Activated gamma-delta T cell (primary cell): ENCODE measurements around the gene BRME1.
"Not testable (repeated sequence)": the region's sequence is repeated elsewhere in the genome, so short reads cannot be mapped to it uniquely, and the experiment has no call there.

Source experiments
- DNase-seq: peaks from one replicate; lab custom pipeline; 2025; lab: John Stamatoyannopoulos, UW

Gene BRME1

GRCh38 chr19:13865571-13866462 is 40.1 kb downstream of the BRME1 start:
- DNase-seq = no peak

DNA sequence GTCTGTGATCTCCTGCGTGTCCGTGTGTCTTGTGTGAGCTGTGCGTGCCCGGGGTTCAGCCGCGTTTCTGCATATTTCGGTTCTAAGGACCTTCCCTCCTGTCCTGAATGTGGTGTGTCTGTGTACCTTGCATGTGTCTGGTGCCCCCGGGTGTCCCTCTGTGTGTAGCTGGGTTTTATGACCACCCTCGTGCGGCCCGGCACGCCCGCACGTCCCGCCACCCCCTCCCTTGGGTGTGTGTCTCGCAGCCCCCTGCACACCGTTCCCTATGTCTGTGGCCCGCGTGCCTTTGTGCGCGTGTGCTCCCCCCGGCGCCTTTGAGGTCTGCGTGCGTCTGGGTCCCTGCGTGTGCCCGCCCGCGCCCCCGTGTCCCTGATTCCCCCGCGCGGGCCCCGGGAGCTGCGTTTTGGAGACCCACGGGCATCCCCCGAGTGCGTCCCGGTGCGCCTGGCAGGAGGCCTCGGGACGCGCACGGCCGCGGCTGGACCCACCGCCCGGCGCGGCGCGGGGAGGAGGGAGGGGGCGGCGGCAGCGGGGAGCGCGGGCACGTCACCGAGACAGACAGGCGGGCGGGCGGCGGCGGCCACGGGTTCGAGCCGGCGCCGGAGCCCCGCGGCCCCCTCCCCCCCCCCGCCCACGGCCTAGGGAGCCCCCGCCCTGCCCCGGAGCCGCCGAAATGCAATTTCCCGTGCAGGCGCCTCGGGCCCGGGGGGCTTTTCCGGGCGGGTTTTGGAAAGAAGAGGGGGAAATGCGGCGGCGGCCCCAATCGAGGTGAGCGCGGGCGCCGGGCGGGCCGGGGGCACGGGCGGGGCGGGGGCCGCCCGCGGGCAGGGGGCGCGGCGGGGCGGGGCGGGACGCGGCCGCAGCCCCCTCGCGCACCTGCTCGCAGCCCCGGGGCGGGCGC is 41.0 kb downstream of the BRME1 start:
- no peak for DNase-seq

- no peak for DNase-seq
These were observed 41.8 kb downstream of the BRME1 start for GRCh38 chr19:13864046-13864666.

- peak; percentile 75 for DNase-seq
These were observed 44.0 kb downstream of the BRME1 start for GRCh38 chr19:13861714-13862531.

DNA sequence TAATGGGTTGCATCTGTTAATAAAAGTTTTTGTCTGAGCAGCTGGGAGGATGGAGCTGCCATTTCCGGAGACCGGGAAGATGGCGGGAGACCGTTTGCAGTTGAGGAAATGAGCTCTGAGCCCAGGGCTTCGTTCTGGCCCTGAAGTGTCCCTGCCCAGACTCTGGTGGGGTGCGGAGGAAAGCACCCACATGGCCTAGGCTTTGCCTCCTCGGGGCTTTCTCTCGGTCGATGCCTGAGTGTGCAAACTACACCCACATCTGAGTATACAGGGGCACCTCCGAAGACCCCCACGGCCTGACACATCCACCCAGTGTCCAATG is 44.6 kb downstream of the BRME1 start:
- DNase-seq = no peak

DNA sequence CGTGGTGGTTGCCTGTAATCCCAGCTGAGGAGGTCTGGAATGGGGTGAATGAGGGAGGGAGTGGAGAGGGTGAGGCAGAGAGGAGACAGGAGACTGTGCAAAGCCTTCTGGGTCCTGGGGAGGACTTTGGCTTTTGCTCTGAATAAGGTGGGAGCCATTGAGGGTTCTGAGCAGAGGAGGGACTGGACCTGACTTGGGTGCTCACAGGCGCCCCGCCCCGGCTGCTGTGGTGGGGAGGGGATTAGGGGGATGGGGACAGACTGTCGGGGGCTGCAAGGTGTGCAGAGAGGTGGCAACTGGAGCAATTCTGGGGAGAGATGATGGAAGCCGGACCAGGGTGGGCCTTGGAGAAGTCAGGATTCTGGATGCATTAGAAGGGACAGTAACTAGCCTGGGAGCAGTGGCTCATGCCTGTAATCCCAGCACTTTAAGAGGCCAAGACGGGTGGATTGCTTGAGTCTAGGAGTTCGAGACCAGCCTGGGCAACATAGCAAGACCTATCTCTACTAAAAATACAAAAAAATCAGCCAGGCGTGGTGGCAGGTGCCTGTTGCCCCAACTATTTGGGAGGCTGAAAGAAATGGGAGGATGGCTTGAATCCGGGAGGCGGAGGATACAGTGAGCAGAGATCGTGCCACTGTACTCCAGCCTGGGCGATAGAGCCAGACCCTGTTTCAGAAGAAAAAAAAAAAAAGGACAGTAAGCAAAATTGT is 45.1 kb downstream of the BRME1 start:
- DNase-seq = no peak

GRCh38 chr19:13859361-13859880 is 46.5 kb downstream of the BRME1 start:
- DNase-seq = no peak

GRCh38 chr19:13856497-13856896 is 49.4 kb downstream of the BRME1 start:
- no peak for DNase-seq

GRCh38 chr19:13852171-13852707 is 53.7 kb downstream of the BRME1 start:
- not testable (repeated sequence) for DNase-seq

DNA sequence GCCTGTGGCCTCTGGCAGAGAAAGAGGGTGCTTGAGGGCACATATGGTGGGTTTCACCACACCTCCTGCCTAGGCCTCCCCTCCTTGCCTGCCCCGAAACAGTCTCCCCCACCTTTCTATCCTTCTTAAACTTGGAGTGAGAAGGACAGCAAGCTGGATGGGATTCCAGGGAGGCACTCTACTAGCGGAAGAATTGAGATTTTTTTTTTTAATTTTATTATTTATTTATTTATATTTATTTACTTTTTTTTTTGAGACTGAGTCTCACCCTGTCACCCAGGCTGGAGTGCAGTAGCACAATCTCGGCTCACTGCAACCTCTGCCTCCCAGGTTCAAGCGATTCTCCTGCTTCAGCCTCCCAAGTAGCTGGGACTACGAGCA is 54.2 kb downstream of the BRME1 start:
- DNase-seq = not testable (repeated sequence)

- DNase-seq = peak; percentile 53
These were observed 54.8 kb downstream of the BRME1 start for GRCh38 chr19:13850910-13851733.

DNA sequence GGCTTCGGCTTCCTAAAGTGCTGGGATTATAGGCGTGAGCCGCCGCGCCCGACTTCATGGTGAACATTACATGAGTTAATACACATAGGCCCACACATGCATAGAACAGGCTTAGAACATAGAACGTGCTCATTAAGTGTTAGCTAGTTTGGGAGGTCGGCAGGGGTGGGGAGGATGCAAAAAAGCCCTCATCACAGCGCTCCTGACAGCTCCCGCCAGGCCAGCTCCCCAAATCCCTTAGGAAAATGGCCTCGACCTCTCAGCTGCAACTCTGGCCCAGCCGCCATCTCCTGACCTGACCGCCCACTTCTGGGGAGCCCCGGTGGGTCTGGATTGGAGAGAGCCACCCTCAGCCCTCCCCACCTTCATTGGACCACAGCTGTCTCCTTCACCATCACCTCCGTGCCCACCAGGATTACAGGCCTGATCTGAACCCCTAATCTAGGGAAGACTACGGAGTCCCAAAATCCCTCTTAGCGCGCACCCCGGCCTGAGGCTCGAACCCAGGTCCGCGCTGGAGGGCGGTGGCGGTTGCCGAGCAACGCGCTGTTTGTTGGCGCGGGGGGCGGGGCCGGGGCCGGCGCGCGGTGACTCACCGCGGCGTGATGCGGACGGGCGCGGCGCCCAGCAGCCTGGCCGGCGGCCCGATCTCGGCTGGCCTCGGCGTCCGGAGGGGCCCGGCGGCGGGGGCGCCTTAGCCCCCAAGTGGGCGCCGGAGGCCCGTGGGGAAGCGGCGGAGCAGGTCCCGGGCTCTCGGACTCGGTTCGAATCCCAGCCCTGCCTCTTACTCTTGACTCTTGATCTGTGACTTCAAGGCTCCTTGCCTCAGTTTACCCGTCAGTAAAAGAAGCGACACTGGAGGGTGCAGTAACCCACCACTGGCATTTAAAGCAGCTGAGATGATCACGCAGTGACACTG is 55.7 kb downstream of the BRME1 start:
- peak; percentile 51 for DNase-seq

DNA sequence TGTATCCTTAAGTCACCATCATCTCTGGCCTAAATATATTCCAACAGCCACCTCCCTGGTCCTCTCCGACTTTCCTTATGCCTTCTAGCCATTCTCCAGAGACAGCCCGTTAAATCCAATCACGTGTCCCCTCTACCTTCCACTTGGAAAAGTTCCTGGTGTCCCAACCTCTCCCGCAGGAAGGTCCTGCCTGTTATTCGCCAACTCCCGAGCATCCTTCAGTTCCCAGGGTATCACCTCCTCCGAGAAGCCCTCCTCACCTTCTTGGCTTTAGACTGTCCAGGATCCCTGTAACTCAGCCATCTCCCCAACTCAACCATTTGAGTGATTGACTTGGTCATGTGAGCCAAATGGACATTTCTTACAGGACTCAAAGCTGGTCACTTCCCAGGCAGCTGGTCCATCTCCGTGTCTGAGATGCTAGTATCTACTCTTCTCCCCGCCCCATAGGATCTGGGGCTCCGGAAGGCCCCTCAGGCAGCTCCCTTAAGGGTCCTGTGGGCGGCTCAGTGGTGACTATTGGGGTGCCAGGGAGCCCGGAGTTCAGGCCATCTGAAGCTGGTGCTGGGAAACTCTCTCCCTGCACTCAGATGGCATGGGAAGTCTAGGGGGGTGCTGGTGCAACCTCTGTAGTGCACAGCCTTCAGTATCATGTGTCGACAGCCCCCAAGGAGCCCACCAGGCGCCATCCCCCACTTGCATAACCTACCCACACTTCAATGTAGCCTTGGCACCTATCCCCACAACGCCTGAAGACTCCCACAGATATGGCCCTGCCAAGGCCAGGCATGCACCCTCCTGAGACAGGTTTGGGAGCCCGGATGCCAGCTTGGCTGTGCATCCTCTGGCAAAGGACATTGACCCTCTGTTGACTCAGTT is 56.9 kb downstream of the BRME1 start:
- no peak for DNase-seq

GRCh38 chr19:13848340-13848677 is 57.6 kb downstream of the BRME1 start:
- DNase-seq = no peak

DNA sequence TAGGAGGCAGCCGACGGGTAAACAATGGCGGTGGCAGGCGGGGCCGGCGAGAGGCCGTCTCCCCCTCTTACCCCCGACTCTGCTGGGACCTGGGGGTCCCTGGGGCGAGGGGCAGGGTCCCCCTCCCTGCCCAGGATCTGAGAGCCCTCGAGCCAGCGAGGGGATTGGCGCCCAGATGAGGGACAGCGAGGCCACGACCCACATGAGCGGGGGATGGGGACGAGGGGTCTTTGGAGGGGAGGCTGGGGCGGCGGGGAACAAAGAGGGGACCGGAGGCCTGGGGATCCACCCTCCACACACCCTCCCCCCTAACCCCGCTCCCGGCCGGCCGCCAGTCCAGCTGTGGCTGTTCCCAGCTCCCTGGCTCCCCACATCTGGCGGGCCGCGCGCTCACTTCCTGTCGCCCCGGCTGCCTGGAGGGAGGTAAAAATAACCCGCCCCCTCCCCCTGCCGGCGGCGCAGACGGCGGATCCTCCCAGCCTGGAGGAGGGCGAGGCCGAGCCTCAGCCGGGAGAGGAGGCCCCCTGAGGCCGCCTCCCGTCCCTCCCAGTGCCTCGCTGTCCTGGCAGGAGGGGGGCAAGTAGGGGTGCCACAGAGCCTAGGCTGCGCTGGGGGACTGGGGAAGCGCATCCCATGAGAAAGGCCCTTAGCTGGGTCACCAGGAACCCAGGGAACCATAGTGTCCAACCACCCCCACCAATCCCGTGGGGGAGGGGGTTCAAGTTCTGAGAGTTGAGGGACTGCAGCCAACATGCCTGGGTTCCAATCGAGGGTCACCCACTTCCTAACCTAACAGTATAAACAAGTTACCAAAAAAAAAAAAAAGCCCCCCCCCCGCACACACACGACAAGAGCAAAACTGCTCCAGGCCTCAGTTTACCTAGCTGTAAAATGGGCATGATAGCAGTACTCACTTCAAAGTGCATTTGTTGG is 58.2 kb downstream of the BRME1 start:
- DNase-seq = peak; percentile 84
